GM21723 (cell line): ENCODE data around the gene SEMA5B.

Source experiments
- ATAC-seq: cut with Tn5 transposase; IDR thresholded peaks from one replicate; pipeline ENCODE4 v1.9.1; 2021; ENCODE audit warnings: mild to moderate bottlenecking, moderate library complexity; ENCODE audit not compliant: unreplicated experiment

The SEMA5B gene

DNA sequence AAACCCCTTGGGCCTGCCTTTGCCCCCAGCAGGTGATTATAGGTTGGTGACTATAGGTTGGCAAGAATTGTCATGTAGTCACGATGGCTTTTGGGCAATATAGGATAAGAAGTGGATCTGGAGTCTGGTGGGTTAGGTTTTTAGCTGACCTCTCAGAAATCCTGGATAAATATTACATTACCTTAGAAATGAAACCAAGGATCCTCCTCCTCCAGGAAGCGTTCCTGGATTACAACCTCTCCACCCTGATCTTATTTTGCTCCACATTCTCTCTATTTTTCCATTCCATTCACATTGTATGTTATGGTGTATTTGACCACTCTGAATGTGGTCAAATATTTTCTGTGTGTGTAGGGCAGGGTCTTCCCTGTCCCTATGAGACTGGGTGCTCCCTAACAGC lies 82.3 kb downstream of the SEMA5B start:
- no peak for ATAC-seq

DNA sequence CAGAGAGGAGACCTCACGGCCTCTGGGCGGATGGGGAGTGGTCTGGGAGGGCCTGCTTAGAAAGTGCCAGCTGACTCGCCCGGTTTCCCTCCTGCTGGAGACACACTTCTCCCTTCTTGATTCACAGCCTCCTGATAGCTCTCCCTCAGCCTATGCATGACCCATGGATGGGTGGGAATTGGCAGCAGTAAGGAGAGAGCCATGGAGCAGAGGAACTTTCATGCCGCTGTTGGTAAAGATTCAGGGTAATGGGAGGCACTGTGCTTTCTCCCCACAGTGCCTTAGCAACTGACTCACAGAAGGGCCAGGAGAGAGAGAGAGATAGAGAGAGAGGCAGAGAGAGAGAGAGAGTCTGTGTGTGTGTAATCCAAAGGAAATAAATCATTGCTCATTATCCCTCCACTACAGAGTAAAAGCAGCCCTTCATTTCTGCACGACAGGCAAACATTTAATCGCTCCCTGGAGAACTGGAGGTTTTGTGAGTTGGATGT lies 82.8 kb downstream of the SEMA5B start:
- no peak for ATAC-seq

GRCh38 chr3:122943828-122944190 lies 83.8 kb downstream of the SEMA5B start:
- no peak for ATAC-seq

- no peak for ATAC-seq
Observed at GRCh38 chr3:122942937-122943827, 84.4 kb downstream of the SEMA5B start.

DNA sequence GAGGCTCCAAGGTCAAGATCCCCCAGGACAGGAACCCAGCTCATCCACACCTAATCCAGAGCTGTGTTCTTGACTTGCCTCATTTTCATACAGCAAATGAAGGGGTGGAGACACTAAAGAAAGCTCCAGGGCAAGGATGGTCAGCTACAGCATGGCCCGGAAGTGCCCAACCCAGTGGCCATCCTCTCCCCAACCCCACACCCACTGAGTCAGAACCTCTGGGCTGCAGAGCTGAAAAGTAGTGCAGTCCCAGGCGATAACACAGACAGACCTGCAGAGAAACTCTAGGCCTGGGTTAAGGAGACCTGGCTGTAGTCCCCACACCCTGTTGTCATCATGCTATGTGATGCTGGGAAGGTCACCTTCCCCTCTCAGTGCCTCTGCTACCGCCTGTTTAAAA lies 85.3 kb downstream of the SEMA5B start:
- no peak for ATAC-seq

DNA sequence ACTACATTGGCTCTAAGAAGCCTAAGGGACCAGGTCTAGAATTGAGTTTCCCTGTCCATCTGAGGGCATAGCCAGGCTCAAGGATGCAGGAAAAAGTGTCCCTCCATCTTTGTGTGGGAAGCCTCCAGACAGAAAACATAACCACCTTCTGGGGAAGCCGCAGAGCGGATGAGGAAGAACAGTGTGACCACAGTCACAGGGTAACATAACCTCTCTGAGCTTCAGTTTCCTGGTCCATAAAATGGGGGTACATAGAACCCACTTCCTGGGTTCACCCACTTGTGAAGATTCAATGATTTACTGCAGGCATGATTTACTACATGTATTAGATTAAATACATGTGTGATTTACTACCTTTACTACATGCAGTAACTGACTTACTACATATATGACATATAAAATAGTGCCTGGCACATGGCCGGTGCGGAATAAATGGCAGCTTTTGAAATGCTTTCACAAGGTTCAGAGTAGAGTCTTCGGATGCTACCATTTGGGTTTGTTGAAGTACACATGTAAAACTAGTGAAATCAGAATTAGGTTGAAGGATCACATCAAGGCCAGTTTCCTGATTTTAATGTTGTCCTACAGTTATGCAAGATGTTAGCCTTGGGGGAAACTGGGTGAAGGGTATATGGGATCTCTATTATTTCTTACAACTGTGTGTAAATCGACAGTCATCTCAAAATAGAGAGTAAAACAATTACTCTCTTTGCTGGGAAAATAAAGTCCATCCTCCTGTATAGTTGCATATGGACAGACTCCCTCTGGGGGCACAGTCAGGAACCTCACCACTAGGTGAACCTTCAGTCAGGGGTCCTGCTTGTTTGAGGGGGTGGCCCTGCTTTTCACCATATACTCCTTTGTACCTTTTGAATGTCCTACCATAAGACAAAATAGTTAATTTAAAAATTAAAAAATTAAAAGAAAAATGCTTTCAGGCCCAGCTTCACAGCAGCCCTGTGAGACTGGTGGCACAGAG lies 86.0 kb downstream of the SEMA5B start:
- no peak for ATAC-seq

GRCh38 chr3:122940628-122941086 lies 86.9 kb downstream of the SEMA5B start:
- ATAC-seq, result no peak

DNA sequence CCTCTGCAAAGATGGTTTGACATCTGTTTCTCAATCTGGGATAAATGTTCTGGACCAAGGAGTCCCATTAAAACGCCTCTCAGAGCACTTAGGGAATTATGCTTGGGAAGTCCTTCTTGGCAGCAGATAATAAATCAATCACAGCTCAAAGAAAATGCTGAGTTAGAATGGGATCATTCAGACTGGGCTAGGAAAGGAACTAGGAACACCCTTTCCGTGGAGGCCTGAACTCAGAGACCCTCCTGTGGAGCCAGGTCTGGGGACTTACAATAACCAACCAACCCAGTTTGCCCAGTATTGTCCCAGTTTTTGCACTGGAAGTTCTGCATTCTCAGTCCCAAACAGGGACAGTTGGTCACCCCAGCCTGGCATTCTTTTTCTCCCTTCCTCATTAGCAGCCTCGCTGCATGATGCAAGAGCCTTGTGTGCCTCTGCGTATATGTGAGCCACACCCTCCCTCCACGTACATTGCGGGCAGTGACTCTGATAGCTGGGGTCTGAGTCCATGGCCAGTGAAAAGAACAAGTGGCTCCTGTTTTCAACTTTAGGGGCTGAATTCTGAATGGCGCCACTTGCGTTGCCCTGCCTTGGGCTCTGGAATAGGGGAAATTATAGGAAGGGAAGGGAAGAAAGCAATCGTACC lies 88.7 kb downstream of the SEMA5B start:
- no peak for ATAC-seq

GRCh38 chr3:122937745-122938144 lies 89.8 kb downstream of the SEMA5B start:
- ATAC-seq, result no peak

DNA sequence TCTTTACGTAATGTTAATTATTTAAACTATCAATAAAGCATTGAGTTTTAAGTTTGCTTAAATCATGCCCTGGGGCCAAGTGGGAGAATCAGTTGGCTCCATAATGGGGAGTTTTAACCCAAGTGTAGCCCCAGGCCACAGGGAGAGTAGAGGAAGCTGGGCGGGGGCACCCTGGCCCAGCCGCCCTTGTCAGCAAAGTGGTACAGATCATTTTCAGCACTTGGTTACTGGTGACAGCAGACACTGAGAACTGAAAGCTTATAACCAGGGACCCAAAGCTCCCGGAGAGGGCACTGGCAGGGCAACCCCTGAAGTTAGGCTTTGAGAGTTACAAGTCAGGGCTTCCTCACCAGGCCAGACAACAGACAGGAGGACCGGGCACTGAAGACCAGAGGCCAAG lies 90.6 kb downstream of the SEMA5B start:
- ATAC-seq, result no peak

DNA sequence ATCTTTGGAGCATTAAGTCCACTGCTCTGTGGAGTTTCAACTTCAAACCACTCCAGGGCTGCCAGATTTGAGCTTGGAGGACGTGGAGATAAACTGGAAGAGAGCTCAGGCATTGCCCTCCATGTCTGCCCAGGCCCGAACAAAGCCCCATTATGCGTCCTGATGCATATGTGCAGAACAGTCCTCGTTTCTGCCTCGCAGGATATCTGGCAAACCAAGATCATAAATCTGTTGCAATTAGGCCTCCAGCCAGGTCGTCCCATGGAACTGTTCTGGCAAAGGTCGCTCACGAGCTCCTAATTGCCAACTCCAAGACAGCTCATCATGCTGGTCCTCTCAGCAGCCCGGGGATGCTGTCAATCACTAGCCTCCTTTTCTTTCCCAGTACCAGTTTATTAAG lies 91.2 kb downstream of the SEMA5B start:
- ATAC-seq, result no peak

GRCh38 chr3:122934251-122934650 lies 93.3 kb downstream of the SEMA5B start:
- ATAC-seq, result no peak

GRCh38 chr3:122932251-122932967 lies 95.2 kb downstream of the SEMA5B start:
- no peak for ATAC-seq

DNA sequence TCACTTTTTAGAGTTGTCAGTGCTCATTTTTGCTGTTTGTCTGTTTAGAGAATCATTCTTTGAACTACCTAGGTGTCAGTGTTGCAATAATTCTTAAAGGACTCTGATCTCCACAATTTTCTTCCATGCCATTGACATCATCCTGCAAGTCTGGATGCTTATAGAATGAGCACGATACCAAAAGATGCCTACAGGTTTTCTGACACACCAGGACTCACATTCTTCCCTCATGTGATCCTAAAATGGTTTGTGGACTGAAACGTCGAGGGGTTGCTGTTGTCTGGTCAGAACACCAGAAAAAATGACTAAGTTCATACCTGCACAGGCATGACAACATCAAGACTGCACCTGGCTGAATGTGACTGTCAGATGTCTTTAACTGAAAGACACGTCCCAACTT lies 95.9 kb downstream of the SEMA5B start:
- ATAC-seq, result no peak

- ATAC-seq, result no peak
Observed at GRCh38 chr3:122930063-122930997, 97.2 kb downstream of the SEMA5B start.

GRCh38 chr3:122929188-122930062 lies 98.1 kb downstream of the SEMA5B start:
- ATAC-seq, result no peak

DNA sequence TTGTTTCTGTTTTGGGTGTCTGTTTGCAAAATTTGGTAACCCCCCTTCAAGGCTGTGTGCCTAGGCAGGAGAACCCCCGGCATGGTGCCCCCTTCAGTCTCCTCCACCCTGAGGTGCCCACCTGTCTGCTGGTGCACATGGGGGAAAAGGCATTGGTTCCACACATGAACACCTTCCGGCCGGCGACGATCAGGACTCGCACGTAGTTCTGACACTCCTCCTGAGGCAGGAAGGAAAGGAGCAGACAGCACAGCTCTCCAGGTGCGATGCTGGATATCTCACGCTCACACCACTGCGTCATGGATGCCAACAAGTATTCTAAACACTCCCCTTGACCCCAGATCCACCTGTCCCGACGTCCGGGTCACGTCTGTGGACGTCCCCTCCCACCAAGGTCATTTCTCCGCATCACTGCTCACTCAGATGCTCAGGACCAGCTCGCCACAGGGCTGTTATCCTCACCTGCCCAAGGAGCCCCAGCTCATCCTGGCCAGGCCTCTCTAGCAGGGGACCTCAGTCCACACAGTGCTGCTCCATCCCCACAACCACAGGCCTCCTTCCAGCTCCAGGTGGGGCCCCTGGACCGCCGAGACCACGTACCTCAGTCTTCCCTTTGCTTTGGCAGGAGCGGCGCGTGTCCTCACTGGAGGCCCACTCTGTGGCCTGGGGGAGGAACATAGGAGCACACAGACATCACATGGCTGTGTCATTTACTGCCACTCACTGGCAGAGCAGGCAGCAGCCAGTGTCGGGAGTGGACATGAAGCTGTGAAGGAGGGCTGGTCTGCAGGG lies 99.0 kb downstream of the SEMA5B start:
- ATAC-seq, result no peak

DNA sequence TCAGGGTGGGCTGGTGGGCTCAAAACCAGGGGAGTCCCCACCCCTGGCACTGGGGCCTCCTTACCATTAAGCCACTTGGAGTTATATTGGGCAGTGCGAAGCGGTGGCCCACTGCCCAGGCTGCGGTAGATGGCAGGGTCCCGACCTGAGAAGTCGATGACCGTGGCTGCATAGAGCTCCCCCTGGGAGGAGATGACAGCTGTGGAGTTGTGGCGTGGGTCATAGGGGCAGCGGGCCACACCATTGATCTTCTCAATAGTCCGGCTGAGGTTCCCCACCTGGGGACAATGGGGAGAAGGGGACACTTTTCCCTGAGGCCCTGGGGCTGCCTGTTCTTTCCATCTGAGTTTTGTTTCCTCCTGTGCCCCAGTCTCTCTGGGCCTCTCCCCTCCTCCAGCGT lies 99.8 kb downstream of the SEMA5B start:
- no peak for ATAC-seq
